HepG2 (cell line): ENCODE results near the gene BCAS2. TPM values are rescaled to one million over a fixed set of nuclear protein-coding genes. Genes with fewer than 3 reads are reported as not detected.

Experiments used
- CEBPZ ChIP-seq: IDR thresholded peaks from 2 replicates; pipeline ENCODE4 v1.6.1; 2012; ENCODE audit warnings: low read length, improper control_type of control experiment
- FLYWCH1 ChIP-seq: sonication (generic); formaldehyde crosslinking; IDR thresholded peaks from 2 replicates; pipeline ENCODE4 v1.8.1; 2023; ENCODE audit warnings: mild to moderate bottlenecking, missing genetic modification reagents
- FOXP1 ChIP-seq, 2 experiments: fragments of 450-650 bp in 1 of 2; IDR thresholded peaks; 2 replicates each; pipeline ENCODE4 v1.6.1; 2017 to 2018; ENCODE audit warnings: antibody characterized with exemption in 1 of 2
- GABPB1 ChIP-seq: IDR thresholded peaks from 2 replicates; pipeline ENCODE4 v1.6.1; 2016; ENCODE audit warnings: mild to moderate bottlenecking, missing genetic modification reagents, moderate library complexity, missing compliant biosample characterization
- IRF2 ChIP-seq: IDR thresholded peaks from 2 replicates; pipeline ENCODE4 v1.6.1; 2018; ENCODE audit warnings: missing genetic modification reagents, missing compliant biosample characterization
- MEF2D ChIP-seq: sonication (generic); formaldehyde crosslinking; IDR thresholded peaks from 2 replicates; pipeline ENCODE4 v1.5.1; 2020; ENCODE audit warnings: mild to moderate bottlenecking, missing genetic modification reagents
- MXI1 ChIP-seq: IDR thresholded peaks from 3 replicates; pipeline ENCODE4 v1.6.1; 2012; ENCODE audit warnings: low read depth, low read length, inconsistent platforms, borderline replicate concordance
- NPAS2 ChIP-seq: sonication (generic); formaldehyde crosslinking; IDR thresholded peaks from 2 replicates; pipeline ENCODE4 v1.8.0; 2022; ENCODE audit warnings: mild to moderate bottlenecking, missing genetic modification reagents, borderline replicate concordance
- NR0B2 ChIP-seq: sonication (generic); formaldehyde crosslinking; IDR thresholded peaks from 2 replicates; pipeline ENCODE4 v1.4.0; 2020; ENCODE audit warnings: mild to moderate bottlenecking, missing genetic modification reagents
- NR3C1 ChIP-seq: sonication (generic); formaldehyde crosslinking; IDR thresholded peaks from 2 replicates; pipeline ENCODE4 v1.4.0; 2020; ENCODE audit warnings: missing genetic modification reagents
- SIN3A ChIP-seq: IDR thresholded peaks from 2 replicates; pipeline ENCODE4 v1.6.1; 2011; ENCODE audit warnings: low read depth, mild to moderate bottlenecking, control low read depth, low read length, borderline replicate concordance
- WIZ ChIP-seq: sonication (generic); formaldehyde crosslinking; IDR thresholded peaks from 2 replicates; pipeline ENCODE4 v1.5.1; 2020; ENCODE audit warnings: mild to moderate bottlenecking, missing genetic modification reagents
- YEATS4 ChIP-seq: sonication (generic); formaldehyde crosslinking; IDR thresholded peaks from 2 replicates; pipeline ENCODE4 v1.4.0; 2020; ENCODE audit warnings: missing genetic modification reagents, borderline replicate concordance
- ZBTB38 ChIP-seq: sonication (generic); formaldehyde crosslinking; IDR thresholded peaks from 2 replicates; pipeline ENCODE4 v1.5.1; 2020; ENCODE audit warnings: mild to moderate bottlenecking, missing genetic modification reagents
- ZFP36L2 ChIP-seq: sonication (generic); formaldehyde crosslinking; IDR thresholded peaks from 2 replicates; pipeline ENCODE4 v1.4.0; 2020; ENCODE audit warnings: missing genetic modification reagents
- ZFP90 ChIP-seq: sonication (generic); formaldehyde crosslinking; IDR thresholded peaks from 2 replicates; pipeline ENCODE4 v1.8.0; 2022; ENCODE audit warnings: missing genetic modification reagents, mild to moderate bottlenecking, inconsistent platforms, borderline replicate concordance
- ZNF292 ChIP-seq: sonication (generic); formaldehyde crosslinking; IDR thresholded peaks from 2 replicates; pipeline ENCODE4 v1.8.1; 2022; ENCODE audit warnings: mild to moderate bottlenecking, low read depth, missing genetic modification reagents, borderline replicate concordance
- ZNF468 ChIP-seq: sonication (generic); formaldehyde crosslinking; IDR thresholded peaks from 2 replicates; pipeline ENCODE4 v1.8.0; 2022; ENCODE audit warnings: mild to moderate bottlenecking, moderate library complexity, missing genetic modification reagents
- ZNF501 ChIP-seq: sonication (generic); formaldehyde crosslinking; IDR thresholded peaks from 2 replicates; pipeline ENCODE4 v1.5.1; 2020; ENCODE audit warnings: mild to moderate bottlenecking, moderate library complexity, missing genetic modification reagents
- ZNF672 ChIP-seq: sonication (generic); formaldehyde crosslinking; IDR thresholded peaks from 2 replicates; pipeline ENCODE4 v1.8.1; 2022; ENCODE audit warnings: missing genetic modification reagents
- ZNF781 ChIP-seq: sonication (generic); formaldehyde crosslinking; IDR thresholded peaks from 2 replicates; pipeline ENCODE4 v1.5.1; 2020; ENCODE audit warnings: borderline replicate concordance, mild to moderate bottlenecking, missing genetic modification reagents; ENCODE audit errors: not compliant biosample characterization
- ZNF800 ChIP-seq: sonication (generic); formaldehyde crosslinking; IDR thresholded peaks from 2 replicates; pipeline ENCODE4 v1.4.0; 2020; ENCODE audit warnings: missing genetic modification reagents
- polyA plus RNA-seq, 8 experiments: library from polyadenylated mRNA; depleted of rRNA in 3 of 8; stranded (reverse) in 7 of 8; unstranded in 1 of 8; fragments of >200 nt; fragmentation: Illumina TruSeq in 4 of 8; extraction: Trizol in 4 of 8; gene quantifications; 2 replicates each; pipeline versions ENCODE4 v1.2.1 to v1.2.3, GENCODE V29; 2011 to 2016; ENCODE audit warnings: low read depth in 4 of 8, missing spikeins in 1 of 8, mixed read lengths in 1 of 8; ENCODE audit not compliant: insufficient read depth in 1 of 8
- total RNA-seq, 5 experiments: library from RNA; depleted of rRNA; stranded (reverse); fragments of >200 nt; fragmentation: Illumina TruSeq; extraction: Trizol; gene quantifications; 2 replicates each; pipeline ENCODE4 v1.2.3, GENCODE V29; 2016; ENCODE audit warnings: low read depth in 1 of 5

Gene BCAS2
- total and polyA plus RNA-seq, 2 of the 13 experiments (the other 11 are each of a cell fraction or from before 2014, with no cell fraction given): 18.0 to 47.4 TPM

GRCh38 chr1:114581335-114582287 is at the start of gene BCAS2 (continued):
- TF ChIP-seq ZNF781 (peak; percentile 57), NR0B2 (no peak), ZNF672 (CRISPR knock-in tag) (no peak), MEF2D (CRISPR knock-in tag) (no peak), ZFP36L2 (no peak), ZBTB38 (CRISPR knock-in tag) (no peak), GABPB1 (CRISPR knock-in tag) (peak; percentile 92), WIZ (CRISPR knock-in tag) (no peak), ZNF292 (CRISPR knock-in tag) (no peak), CEBPZ (no peak), IRF2 (CRISPR knock-in tag) (peak; percentile 66; the same call in 1 of the 2 replicates), YEATS4 (CRISPR knock-in tag) (peak; percentile 67), NPAS2 (CRISPR knock-in tag) (no peak), MXI1 (peak; percentile 88; the same call in 2 of the 3 replicates), ZFP90 (CRISPR knock-in tag) (peak; percentile 28; the same call in 1 of the 2 replicates), FOXP1 (IDR thresholded peaks at IDR 0.05) (no peak), FOXP1 (CRISPR knock-in tag; IDR thresholded peaks at IDR 0.05) (no peak), ZNF468 (CRISPR knock-in tag) (no peak), NR3C1 (CRISPR knock-in tag) (no peak), ZNF800 (no peak), FLYWCH1 (no peak), ZNF501 (CRISPR knock-in tag) (peak; percentile 79), SIN3A (peak; percentile 70; the same call in 1 of the 2 replicates)
